GM13977 (cell line): ENCODE data around the gene ERN1.

ENCODE experiments used
- DNase-seq: peaks from one replicate; pipeline ENCODE4 v3.0.0; 2012; ENCODE audit warnings: low spot score
- in situ Hi-C: fragments of 300-500 bp; cut with MboI; formaldehyde crosslinking; loops from one replicate; pipeline ENCODE4 v1.12.0; 2022; ENCODE audit warnings: low sequenced_read_pairs, low pct_unique_long_range_greater_than_20kb, mixed read lengths, inconsistent platforms; ENCODE audit not compliant: unreplicated experiment
- TF ChIP-seq, protein P1 (sequence below): IDR thresholded peaks from 2 replicates; pipeline ENCODE4 v1.5.1; 2012; ENCODE audit warnings: mild to moderate bottlenecking, control low read depth; ENCODE audit not compliant: insufficient read depth; ENCODE audit errors: extremely low read depth, missing control alignments

ERN1 gene

DNA sequence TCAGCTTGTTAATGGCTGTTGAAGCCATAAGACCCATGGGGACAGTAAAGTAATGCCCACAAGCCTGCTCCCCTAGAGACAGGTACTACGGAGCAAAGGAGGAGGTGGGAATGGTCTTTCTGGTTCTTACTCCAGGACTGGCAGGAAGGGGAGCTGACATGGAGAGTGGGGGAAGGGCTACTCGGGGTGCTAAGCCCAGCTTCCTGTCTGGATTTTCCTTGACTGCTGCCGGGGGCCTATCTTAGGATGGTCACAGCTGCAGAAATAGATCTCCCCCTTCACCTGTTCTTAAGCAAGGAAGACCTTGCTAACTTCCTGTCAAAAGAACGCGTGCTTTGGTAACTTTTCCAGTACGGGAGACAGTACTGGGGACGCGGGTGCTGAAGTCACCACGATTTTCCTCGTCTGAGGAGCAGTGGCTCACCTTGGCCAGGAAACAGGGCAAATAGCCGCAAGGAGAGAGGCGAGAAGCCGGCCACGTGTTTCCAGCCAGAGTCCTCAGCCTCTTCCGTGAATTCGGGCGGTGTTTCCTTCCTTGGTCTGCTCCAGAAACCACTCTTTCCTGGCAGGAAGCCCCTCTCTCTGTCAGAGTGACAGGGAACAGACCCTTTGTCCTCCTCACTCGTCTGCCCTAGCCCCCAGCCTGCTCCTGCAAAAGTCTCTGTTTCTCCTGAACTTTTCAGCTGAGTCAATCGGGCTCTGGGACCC, 132.4 kb downstream of the ERN1 start:
- DNase-seq = no peak
- TF ChIP-seq, protein P1, sequence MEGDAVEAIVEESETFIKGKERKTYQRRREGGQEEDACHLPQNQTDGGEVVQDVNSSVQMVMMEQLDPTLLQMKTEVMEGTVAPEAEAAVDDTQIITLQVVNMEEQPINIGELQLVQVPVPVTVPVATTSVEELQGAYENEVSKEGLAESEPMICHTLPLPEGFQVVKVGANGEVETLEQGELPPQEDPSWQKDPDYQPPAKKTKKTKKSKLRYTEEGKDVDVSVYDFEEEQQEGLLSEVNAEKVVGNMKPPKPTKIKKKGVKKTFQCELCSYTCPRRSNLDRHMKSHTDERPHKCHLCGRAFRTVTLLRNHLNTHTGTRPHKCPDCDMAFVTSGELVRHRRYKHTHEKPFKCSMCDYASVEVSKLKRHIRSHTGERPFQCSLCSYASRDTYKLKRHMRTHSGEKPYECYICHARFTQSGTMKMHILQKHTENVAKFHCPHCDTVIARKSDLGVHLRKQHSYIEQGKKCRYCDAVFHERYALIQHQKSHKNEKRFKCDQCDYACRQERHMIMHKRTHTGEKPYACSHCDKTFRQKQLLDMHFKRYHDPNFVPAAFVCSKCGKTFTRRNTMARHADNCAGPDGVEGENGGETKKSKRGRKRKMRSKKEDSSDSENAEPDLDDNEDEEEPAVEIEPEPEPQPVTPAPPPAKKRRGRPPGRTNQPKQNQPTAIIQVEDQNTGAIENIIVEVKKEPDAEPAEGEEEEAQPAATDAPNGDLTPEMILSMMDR = no peak
- in situ Hi-C loops = no loop called here

- DNase-seq = no peak
- in situ Hi-C loops = no loop called here
- TF ChIP-seq, protein P1 = no peak
Measured at GRCh38 chr17:63996430-63997182, 133.3 kb downstream of the ERN1 start.

- in situ Hi-C loops = no loop called here
- TF ChIP-seq, protein P1 = no peak
- no peak for DNase-seq
Measured at GRCh38 chr17:63995626-63996025, 134.3 kb downstream of the ERN1 start.

GRCh38 chr17:63993368-63993985, 136.5 kb downstream of the ERN1 start:
- DNase-seq = no peak
- in situ Hi-C loops = no loop called here
- TF ChIP-seq, protein P1 = no peak

DNA sequence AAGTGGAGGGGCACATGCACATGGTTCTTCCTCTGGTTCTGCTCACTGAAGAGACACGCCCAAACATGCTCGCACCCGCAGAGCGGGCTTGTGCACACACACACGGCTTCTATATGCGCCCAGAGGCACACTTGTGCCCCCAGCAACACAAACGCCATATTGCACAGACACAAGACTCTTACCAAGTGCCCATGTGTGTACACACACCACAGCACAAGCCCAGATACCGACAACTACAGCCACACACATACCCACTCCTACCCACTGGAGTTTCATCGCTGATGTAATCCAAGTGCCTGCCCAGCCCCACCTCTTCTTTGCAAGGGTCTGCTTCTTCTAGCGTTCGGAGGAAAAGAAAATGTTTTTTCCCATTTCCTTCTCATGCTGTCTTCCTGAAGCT, 138.3 kb downstream of the ERN1 start:
- DNase-seq = no peak
- TF ChIP-seq, protein P1 = no peak
- in situ Hi-C loops = no loop called here

DNA sequence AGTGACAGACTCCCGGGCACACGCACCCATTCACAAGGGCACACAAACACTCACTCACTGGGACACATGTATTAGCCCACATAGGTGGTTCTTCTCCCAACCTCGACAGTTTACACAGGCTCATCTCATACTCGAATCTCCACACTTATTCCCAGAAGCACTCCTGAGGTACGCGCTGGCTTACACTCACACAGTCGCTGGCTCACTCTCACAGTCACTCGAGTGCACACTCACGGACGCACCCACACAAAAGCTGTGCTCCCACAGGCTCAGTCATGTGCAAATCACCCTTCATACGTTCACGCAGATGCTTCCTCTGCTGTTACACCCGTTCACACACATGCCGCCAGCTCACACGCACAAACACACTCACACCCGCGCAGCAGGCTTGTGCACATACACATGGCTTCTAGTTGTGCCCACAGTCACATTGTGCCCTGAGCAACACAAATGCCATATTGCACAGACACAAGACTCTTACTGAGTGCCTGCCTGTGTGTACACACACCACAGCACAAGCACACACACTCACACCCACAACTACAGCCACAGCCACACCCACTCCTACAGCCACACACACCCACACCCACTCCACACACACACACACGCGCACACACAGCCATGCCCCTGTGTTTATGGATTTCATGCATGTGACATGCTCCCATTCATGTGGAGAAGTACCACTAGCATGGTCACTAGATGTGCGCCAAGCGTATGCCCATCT, 140.2 kb downstream of the ERN1 start:
- TF ChIP-seq, protein P1 = no peak
- in situ Hi-C loops = no loop called here

More for the DNA sequence above, 140.2 kb downstream of the ERN1 start:
- DNase-seq = no peak
